Measurements from ENCODE around the gene SLK.

DNA sequence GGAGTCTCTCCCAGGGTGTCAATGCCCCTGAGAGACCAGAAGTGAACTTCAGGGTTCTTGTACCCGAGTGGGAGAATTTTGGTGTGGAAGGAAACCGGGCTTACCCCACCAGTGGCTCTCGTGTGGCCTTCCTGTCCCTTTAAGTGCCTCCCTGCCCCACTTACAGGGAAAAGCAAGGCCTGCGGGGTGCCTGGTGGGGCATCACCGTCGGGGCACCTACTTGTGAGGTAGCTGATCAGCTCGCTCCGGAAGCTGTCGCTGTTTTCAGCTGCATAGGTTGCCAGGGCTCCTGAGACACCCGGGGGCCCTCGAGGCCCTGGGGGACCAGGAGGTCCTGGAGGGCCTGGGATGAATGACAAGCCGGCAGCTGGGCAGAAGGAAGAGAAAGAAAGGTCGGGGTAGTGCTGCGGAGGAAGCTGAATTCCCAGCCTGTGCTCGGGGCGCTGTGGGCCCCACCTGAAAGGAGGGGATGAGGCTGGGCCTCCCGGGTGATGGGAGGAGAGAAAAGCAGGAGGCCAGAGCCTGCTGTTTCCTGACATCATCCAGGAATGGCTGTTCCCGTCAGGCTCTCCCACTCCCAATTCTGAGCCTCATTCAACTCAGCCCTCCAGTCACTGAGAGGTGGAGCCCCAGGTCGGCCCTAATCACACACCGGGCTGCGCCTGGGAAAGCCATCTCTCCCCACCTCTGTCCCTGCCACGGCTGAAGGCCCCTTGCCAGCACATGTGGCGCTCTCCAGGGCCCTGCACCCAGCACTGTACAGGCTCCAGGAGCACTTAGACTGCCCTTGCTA lies 67.7 kb downstream of the SLK start:
- TF ChIP-seq ZSCAN20 (CRISPR knock-in tag; IDR thresholded peaks at IDR 0.05; ENCODE audit: borderline replicate concordance) = no peak
- TF ChIP-seq, protein P1, sequence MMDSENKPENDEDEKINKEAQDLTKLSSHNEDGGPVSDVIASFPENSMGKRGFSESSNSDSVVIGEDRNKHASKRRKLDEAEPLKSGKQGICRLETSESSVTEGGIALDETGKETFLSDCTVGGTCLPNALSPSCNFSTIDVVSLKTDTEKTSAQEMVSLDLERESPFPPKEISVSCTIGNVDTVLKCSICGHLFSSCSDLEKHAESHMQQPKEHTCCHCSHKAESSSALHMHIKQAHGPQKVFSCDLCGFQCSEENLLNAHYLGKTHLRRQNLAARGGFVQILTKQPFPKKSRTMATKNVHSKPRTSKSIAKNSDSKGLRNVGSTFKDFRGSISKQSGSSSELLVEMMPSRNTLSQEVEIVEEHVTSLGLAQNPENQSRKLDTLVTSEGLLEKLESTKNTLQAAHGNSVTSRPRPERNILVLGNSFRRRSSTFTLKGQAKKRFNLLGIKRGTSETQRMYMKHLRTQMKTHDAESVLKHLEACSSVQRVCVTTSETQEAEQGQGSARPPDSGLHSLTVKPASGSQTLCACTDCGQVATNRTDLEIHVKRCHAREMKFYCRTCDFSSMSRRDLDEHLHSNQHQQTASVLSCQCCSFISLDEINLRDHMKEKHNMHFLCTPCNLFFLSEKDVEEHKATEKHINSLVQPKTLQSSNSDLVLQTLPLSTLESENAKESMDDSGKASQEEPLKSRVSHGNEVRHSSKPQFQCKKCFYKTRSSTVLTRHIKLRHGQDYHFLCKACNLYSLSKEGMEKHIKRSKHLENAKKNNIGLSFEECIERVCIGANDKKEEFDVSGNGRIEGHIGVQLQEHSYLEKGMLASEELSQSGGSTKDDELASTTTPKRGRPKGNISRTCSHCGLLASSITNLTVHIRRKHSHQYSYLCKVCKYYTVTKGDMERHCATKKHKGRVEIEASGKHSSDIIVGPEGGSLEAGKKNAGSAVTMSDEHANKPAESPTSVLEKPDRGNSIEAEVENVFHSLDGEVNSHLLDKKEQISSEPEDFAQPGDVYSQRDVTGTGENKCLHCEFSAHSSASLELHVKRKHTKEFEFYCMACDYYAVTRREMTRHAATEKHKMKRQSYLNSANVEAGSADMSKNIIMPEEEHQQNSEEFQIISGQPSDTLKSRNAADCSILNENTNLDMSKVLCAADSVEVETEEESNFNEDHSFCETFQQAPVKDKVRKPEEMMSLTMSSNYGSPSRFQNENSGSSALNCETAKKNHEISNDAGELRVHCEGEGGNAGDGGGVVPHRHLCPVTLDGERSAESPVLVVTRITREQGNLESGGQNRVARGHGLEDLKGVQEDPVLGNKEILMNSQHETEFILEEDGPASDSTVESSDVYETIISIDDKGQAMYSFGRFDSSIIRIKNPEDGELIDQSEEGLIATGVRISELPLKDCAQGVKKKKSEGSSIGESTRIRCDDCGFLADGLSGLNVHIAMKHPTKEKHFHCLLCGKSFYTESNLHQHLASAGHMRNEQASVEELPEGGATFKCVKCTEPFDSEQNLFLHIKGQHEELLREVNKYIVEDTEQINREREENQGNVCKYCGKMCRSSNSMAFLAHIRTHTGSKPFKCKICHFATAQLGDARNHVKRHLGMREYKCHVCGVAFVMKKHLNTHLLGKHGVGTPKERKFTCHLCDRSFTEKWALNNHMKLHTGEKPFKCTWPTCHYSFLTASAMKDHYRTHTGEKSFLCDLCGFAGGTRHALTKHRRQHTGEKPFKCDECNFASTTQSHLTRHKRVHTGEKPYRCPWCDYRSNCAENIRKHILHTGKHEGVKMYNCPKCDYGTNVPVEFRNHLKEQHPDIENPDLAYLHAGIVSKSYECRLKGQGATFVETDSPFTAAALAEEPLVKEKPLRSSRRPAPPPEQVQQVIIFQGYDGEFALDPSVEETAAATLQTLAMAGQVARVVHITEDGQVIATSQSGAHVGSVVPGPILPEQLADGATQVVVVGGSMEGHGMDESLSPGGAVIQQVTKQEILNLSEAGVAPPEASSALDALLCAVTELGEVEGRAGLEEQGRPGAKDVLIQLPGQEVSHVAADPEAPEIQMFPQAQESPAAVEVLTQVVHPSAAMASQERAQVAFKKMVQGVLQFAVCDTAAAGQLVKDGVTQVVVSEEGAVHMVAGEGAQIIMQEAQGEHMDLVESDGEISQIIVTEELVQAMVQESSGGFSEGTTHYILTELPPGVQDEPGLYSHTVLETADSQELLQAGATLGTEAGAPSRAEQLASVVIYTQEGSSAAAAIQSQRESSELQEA (CRISPR knock-in tag; IDR thresholded peaks at IDR 0.05; ENCODE audit: not compliant biosample characterization) = no peak
- TF ChIP-seq SRF (IDR thresholded peaks at IDR 0.05; ENCODE audit: low read depth, low read length) = no peak
- TF ChIP-seq, protein P2, sequence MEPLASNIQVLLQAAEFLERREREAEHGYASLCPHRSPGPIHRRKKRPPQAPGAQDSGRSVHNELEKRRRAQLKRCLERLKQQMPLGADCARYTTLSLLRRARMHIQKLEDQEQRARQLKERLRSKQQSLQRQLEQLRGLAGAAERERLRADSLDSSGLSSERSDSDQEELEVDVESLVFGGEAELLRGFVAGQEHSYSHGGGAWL (CRISPR knock-in tag; IDR thresholded peaks at IDR 0.05) = no peak
- TF ChIP-seq ZNF83 (CRISPR knock-in tag; IDR thresholded peaks at IDR 0.05; ENCODE audit: borderline replicate concordance) = no peak
- no peak for TF ChIP-seq FOSL2 (CRISPR knock-in tag; IDR thresholded peaks at IDR 0.05)
- no peak for TF ChIP-seq HDAC2 (CRISPR knock-in tag; IDR thresholded peaks at IDR 0.05)
- TF ChIP-seq HHEX (CRISPR knock-in tag; IDR thresholded peaks at IDR 0.05) = no peak
- TF ChIP-seq ZFX (CRISPR knock-in tag; IDR thresholded peaks at IDR 0.05; ENCODE audit: low read depth) = no peak
- TF ChIP-seq POLR2AphosphoS5 (IDR thresholded peaks at IDR 0.05; ENCODE audit: low read depth, low read length) = no peak
- TF ChIP-seq GABPA (IDR thresholded peaks at IDR 0.05; ENCODE audit: low read depth, low read length) = no peak
- no peak for TF ChIP-seq GABPA (CRISPR knock-in tag; IDR thresholded peaks at IDR 0.05; ENCODE audit: low read depth)
- TF ChIP-seq, protein P3, sequence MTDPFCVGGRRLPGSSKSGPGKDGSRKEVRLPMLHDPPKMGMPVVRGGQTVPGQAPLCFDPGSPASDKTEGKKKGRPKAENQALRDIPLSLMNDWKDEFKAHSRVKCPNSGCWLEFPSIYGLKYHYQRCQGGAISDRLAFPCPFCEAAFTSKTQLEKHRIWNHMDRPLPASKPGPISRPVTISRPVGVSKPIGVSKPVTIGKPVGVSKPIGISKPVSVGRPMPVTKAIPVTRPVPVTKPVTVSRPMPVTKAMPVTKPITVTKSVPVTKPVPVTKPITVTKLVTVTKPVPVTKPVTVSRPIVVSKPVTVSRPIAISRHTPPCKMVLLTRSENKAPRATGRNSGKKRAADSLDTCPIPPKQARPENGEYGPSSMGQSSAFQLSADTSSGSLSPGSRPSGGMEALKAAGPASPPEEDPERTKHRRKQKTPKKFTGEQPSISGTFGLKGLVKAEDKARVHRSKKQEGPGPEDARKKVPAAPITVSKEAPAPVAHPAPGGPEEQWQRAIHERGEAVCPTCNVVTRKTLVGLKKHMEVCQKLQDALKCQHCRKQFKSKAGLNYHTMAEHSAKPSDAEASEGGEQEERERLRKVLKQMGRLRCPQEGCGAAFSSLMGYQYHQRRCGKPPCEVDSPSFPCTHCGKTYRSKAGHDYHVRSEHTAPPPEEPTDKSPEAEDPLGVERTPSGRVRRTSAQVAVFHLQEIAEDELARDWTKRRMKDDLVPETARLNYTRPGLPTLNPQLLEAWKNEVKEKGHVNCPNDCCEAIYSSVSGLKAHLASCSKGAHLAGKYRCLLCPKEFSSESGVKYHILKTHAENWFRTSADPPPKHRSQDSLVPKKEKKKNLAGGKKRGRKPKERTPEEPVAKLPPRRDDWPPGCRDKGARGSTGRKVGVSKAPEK (CRISPR knock-in tag; IDR thresholded peaks at IDR 0.05; ENCODE audit: borderline replicate concordance) = no peak

All from HepG2 (cell line).